HG03060 (cell line): ENCODE measurements around the gene PSG11.
"Not testable (repeated sequence)": the region's sequence is repeated elsewhere in the genome, so short reads cannot be mapped to it uniquely, and the experiment has no call there.

Experiments used
- ATAC-seq: cut with Tn5 transposase; IDR thresholded peaks from one replicate; pipeline ENCODE4 v1.9.1; 2021; ENCODE audit warnings: low read depth, moderate number of reproducible peaks; ENCODE audit not compliant: unreplicated experiment

Gene PSG11

GRCh38 chr19:43026369-43026768 lies at the start of gene PSG11:
TSS of gene PSG11 (minus strand) at chr19:43026469. CDS start at chr19:43026372, 97 bp downstream.
- not testable (repeated sequence) for ATAC-seq

- ATAC-seq = not testable (repeated sequence)
These were observed 36.1 kb upstream of the PSG11 start for GRCh38 chr19:43062418-43062817.

DNA sequence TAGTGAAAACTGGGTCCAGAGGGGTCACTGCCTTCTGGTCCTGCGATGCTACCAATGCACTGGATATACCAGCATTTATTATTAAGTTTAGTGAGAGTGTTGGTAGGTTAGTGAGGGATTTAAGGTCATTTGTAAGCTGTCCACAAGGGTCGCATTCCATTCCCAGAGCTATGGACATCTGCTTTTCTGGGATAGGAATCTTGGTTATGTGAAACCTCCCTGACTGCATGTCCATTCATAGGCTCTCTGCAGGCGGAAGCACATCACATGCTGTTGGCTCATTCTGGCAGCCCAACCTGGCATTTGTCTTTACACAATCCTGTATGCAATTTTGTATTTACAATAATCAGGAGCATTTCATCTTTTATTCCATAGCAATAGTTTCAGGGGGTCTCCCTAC lies 35.1 kb upstream of the PSG11 start:
- ATAC-seq = not testable (repeated sequence)

GRCh38 chr19:43060254-43060653 lies 34.0 kb upstream of the PSG11 start:
- not testable (repeated sequence) for ATAC-seq

DNA sequence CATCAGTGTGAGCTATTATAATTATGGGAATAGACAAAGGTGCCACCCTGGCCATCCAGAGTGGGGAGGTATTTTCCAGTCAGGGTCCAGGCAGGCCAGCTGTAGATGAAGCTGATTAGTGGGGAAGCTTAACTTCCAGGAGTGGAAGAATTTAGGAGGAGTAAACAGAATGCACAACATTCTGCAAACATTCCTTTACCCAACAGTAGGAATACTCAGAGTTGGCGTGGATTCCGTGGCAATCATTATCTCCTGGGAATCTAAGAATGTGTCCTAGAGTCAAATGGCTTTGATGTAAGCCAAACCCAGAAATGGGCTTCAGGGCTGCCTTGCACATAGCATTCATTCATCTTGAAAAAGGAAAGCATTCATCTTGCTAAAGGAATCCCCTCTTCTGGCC lies 33.2 kb upstream of the PSG11 start:
- ATAC-seq = not testable (repeated sequence)

GRCh38 chr19:43058440-43058839 lies 32.2 kb upstream of the PSG11 start:
- ATAC-seq = not testable (repeated sequence)

GRCh38 chr19:43047966-43048365 lies 21.7 kb upstream of the PSG11 start:
- not testable (repeated sequence) for ATAC-seq

DNA sequence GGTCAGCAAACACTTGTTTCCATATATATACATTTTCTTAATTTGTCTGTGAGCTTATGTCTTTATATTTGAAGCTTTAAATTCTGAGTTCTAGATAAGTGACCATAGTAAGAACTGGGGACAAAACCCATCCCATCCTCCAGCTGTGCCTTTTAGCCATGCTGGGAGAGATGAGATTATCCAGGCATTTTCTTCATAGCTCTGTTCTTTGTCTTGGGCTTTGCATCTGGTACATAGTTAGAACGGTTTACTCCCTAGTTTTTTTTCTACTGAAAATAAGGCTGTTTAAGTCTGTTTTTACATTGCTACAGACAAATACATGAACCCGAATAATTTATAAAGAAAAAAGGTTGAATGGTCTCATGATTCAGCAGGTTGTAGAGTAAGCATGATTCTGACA lies 20.3 kb upstream of the PSG11 start:
- not testable (repeated sequence) for ATAC-seq

- not testable (repeated sequence) for ATAC-seq
These were observed 17.4 kb upstream of the PSG11 start for GRCh38 chr19:43043492-43044180.

DNA sequence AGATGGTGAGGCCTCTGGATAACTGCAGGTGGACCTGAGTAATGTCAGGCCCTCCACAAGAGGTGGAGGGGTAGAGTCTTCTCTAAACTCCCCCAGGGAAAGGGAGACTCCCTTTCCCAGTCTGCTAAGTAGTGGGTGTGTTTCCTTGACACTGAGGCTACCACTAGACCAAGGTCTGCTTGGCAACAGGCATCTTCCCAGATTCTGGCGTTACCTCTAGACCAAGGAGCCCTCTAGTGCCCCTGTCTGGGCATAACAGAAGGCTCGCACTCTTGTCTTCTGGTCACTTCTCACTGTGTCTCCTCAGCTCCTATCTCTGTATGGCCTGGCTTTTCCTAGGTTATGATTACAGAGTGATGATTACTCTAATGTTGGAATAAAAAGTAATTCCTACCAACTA lies 5.4 kb upstream of the PSG11 start:
- ATAC-seq = not testable (repeated sequence)

- ATAC-seq = no peak
These were observed 2.6 kb upstream of the PSG11 start for GRCh38 chr19:43028866-43029265.

GRCh38 chr19:43027985-43028384 lies 1.7 kb upstream of the PSG11 start:
- ATAC-seq = not testable (repeated sequence)

DNA sequence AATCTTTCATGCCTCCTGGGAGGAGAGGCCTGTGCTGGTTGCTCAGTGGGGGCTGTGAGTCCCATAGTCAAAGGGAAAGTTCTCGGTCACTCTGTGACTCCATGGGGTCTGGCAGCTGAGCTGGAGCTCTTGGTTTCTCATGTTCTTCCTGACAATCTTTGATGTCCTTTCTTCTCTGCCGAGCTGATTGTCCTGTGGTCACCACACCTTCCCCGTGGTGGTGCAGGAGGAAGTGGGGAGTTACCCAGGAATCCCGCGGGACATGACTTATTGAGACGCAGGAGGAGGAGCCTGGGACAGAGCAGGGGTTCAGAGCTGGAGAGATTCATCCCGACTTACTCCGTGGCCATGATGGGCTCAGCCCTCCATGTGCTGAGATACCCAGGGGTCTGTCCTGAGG lies 792 bp upstream of the PSG11 start:
- not testable (repeated sequence) for ATAC-seq

GRCh38 chr19:43022098-43022497 lies 4.2 kb downstream of the PSG11 start:
- not testable (repeated sequence) for ATAC-seq

- not testable (repeated sequence) for ATAC-seq
These were observed 4.6 kb downstream of the PSG11 start for GRCh38 chr19:43021629-43022028.

GRCh38 chr19:43019588-43019987 lies 6.7 kb downstream of the PSG11 start:
- ATAC-seq = not testable (repeated sequence)

DNA sequence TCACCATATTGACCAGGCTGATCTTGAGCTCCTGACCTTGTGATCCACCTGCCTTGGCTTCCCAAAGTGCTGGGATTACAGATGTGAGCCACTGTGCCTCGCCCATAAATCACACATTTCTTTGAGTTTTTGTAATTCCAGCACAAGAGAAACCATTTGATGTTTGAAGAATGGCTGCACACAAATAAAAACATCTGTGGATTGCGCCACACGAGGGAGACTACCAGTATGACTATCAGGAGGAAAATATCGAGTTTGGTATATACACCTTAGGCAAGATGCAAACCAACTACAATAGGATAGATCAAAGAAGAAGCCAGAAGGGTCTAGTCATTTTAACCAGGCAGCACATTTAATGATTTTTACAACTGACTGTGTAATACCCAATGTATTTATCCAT lies 20.4 kb downstream of the PSG11 start:
- ATAC-seq = not testable (repeated sequence)

- ATAC-seq = not testable (repeated sequence)
These were observed 21.4 kb downstream of the PSG11 start for GRCh38 chr19:43004846-43005245.

DNA sequence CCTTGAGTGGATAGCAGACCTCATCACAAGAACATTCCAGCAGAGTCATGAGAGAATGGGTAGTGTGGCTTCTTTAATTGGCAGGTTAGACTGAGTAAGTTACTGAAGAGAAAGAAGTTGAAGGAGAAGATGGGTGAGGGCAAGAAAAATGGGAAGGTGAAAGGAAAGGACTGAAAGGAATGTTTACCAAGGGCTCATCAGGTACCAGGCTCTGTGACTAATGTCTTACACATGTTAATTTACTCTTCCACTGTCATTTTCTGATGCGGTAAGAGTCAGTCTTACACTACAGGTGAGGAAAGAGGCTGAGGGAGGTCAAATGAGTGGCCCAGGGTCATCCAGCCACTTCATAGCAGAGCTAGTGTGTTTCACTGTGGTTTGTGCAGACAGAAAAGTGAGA lies 22.6 kb downstream of the PSG11 start:
- ATAC-seq = not testable (repeated sequence)

GRCh38 chr19:43002948-43003347 lies 23.3 kb downstream of the PSG11 start:
- not testable (repeated sequence) for ATAC-seq

GRCh38 chr19:42996161-42996560 lies 30.1 kb downstream of the PSG11 start:
- ATAC-seq = not testable (repeated sequence)

DNA sequence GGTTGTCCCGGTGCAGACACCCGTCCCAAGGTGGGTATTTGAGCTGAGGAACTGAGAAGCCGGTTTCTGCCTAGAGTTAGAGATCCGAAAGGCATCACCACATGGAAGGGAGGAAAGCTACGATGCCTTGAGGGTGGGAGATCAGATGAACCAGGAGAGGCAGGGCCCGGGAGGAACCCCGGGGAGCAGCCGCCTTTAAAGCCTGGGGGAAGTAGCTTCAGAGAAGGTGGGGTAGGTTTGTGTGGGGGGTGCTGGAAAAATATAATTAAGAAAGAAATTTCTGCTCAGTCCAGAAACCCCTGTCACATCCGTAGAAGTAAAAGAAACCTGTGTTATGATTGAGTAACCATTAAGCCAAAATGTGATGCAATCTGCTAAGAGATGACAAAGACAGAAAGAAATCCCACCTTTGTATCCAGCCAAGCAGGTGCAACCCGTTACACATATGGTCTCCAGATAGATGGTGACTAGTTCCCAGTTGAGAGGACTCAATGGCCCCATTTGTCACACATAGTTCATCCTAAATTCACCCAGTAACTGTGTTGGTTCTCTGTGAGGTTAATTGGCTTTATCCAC lies 34.2 kb downstream of the PSG11 start:
- not testable (repeated sequence) for ATAC-seq
